Motor neuron (in vitro differentiated cells): ENCODE measurements around the gene SLC26A11. TPM values are rescaled to one million over a fixed set of nuclear protein-coding genes. Genes with fewer than 3 reads are reported as not detected.
"Not testable (repeated sequence)": the region's sequence is repeated elsewhere in the genome, so short reads cannot be mapped to it uniquely, and the experiment has no call there.

Experiments used
- ATAC-seq, 8 experiments: fragments of 200-7000 bp; cut with Tn5 transposase; replicated peaks in 6 of 8; 2 replicates each; pipeline ENCODE4 v1.8.0; 2021; ENCODE audit warnings: mild to moderate bottlenecking in 8 of 8, moderate library complexity in 8 of 8
- H3K27ac ChIP-seq, 2 donors: fragments of 250-450 bp; sonication (Bioruptor Pico); 2 replicates each; pipeline ENCODE4 v1.9.0; 2021; ENCODE audit warnings: antibody characterized with exemption in 2 of 2, mild to moderate bottlenecking in 2 of 2, moderate library complexity in 1 of 2
- H3K4me1 ChIP-seq, 2 donors: fragments of 250-450 bp; sonication (Bioruptor Pico); replicated peaks in 1 of 2; 2 replicates each; pipeline ENCODE4 v1.6.1; 2021; ENCODE audit warnings: antibody characterized with exemption in 2 of 2, mild to moderate bottlenecking in 2 of 2, moderate library complexity in 1 of 2
- H3K4me3 ChIP-seq, 5 donors: fragments of 250-450 bp; sonication (Bioruptor Pico); 2 replicates each; pipeline ENCODE4 v1.9.0; 2021; ENCODE audit warnings: antibody characterized with exemption in 5 of 5, mild to moderate bottlenecking in 5 of 5, moderate library complexity in 4 of 5
- WGBS, 10 experiments: fragments of 450-650 bp; shearing (Covaris generic); methylation state at CpG; one replicate each; pipeline ENCODE4 v1.0.0; 2022; 5-methylcytosine and 5-hydroxymethylcytosine counted together
- in situ Hi-C, 9 experiments: fragments of 400-800 bp; cut with MboI; loops; one replicate each; pipeline ENCODE4 v1.15.0; 2021; ENCODE audit warnings: low sequenced_read_pairs in 9 of 9, low pct_unique_long_range_greater_than_20kb in 2 of 9; ENCODE audit not compliant: unreplicated experiment in 9 of 9
- total RNA-seq, 8 experiments: library from RNA; unstranded; fragments of 300-600 nt; gene quantifications; 2 replicates each; pipeline versions ENCODE4 v1.2.3 to v1.2.4, GENCODE V29; 2022

The SLC26A11 gene
- total RNA-seq, 8 experiments from 2014 or later = 9.1 to 41.3 (median 18.1) TPM

DNA sequence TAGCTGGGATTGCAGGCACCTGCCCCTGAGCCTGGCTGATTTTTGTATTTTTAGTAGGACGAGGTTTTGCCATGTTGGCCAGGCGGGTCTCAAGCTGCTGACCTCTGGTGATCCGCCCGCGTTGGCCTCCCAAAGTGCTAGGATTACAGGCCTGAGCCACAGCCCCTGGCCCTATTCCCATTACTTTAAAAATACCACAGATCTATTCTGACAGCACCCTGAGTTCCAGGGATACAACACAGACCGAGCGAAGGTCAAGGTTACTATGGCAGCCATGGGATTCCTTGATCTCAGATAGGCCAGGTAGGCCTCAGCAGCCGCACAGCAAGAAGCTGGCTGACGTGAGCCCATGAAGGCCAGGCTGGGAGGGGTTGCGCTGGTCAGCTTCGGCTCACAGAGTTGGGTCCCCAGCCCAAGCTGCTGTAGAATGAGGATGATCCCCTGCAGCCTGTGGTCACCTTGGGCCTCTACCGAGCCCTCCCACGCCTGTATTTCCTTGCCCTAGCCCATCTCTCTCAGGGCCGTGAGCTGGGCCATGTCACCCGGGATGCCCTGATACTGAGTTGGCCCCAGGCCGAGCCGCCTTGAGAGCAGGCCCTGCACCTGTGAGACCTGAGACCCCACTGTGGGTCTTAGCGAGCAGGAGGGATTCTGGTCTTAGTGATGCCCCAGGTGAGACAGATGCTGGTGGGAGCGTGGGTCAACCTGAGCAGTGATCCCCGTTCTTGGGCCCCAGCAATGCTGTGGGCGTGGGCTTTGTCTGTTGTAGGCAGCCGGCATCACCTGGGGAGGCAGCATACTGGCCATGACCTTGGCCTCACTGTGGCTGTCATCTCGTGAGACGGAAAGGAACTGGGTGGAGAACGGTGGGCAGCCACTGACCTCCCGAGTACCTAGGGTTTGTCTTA lies 23.6 kb downstream of the SLC26A11 start:
- 76 to 100% (median 94%) methylated on average over 1 to 11 of the region's 26 CpGs; no CpG with 5 or more reads in 3 of the 10 experiments for whole genome bisulfite sequencing, 10 experiments
- no peak for ATAC-seq
- H3K27ac ChIP-seq = no peak overlapping the region
- H3K4me1 ChIP-seq = no peaks in the 10 kb centered on the region
- in situ Hi-C loops = no loop called here
- H3K4me3 ChIP-seq = no peak overlapping the region

DNA sequence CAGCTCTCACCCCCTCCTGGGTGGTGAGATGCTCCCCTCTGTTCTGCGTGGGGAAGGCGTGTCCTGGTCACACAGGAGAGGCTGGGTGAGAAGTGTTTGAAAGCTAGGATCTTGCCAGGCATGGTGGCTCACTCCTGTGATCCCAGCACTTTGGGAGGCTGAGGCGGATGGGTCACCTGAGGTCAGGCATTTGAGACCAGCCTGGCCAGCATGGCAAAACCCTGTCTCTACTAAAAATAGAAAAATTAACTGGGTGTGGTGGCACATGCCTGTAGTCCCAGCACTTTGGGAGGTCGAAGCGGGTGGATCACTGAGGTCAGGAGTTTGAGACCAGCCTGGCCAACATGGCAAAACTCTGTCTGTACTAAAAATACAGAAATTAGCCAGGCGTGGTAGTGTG lies 24.2 kb downstream of the SLC26A11 start:
- 50 to 94% (median 87%) methylated on average over 2 to 5 of the region's 6 CpGs; no CpG with 5 or more reads in 6 of the 10 experiments for WGBS, 10 experiments
- ATAC-seq, H3K4me1 ChIP-seq, H3K27ac ChIP-seq, in situ Hi-C loops, H3K4me3 ChIP-seq: not testable (repeated sequence)

DNA sequence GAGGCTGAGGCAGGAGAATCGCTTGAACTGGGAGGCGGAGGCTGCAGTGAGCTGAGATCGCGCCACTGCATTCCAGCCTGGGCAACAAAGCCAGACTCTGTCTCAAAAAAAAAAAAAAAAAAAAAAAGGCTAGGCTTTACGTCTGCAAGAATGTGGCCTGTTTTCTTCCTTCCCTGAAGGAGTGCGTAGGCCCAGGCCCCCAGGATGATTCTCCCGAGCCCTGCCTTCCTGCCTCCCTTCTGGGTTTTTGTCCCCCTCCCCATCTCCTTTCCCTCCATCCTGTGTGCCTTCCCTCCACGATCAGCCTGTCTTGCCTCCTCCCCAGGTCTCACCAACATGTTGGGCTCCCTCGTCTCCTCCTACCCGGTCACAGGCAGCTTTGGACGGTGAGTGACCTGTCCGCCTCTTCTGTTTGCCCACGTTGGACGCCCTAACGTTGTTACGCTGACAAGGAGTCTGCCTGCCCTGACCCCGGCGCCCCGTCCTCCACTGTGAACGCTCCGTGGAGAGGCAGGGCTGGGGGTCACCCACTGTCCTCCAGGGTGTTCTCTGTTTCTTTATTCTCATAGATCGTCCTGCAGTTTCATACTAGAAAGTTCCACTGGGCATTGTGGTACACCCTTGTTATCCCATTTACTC lies 24.8 kb downstream of the SLC26A11 start:
- Histone ChIP-seq H3K4me1 (no peaks in the 10 kb centered on the region), H3K4me3 (no peak overlapping the region), H3K27ac (no peak overlapping the region)
- in situ Hi-C loops = no loop called here
- 56 to 100% (median 83%) methylated on average over 1 to 18 of the region's 22 CpGs; no CpG with 5 or more reads in 2 of the 10 experiments for WGBS, 10 experiments
- no peak for ATAC-seq

GRCh38 chr17:80245566-80246265 lies 25.5 kb downstream of the SLC26A11 start:
- WGBS, 10 experiments = 80 to 100% (median 98%) methylated on average over 1 to 7 of the region's 27 CpGs; no CpG with 5 or more reads in 5 of the 10 experiments
- H3K4me1 ChIP-seq = no peaks in the 10 kb centered on the region
- no peak overlapping the region for H3K27ac ChIP-seq
- ATAC-seq = peak in 2 of 8 experiments; percentile 11 to 12
- no peak overlapping the region for H3K4me3 ChIP-seq
- in situ Hi-C loops = no loop called here

DNA sequence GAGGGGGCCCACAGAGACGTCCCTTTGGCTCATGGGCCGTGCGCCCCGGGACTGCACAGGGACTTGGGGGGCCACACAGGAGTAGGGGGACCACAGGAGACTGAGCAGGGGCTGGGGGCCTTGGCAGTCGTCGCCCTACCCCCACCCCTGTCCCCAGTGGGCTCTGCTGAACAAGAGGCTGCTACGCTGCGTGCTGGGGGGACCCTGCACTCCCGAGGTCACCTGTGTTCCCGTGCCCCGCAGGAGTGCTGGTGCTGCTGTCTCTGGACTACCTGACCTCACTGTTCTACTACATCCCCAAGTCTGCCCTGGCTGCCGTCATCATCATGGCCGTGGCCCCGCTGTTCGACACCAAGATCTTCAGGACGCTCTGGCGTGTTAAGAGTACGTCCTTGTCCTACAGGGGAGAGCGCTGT lies 26.0 kb downstream of the SLC26A11 start:
- Histone ChIP-seq H3K4me1 (no peaks in the 10 kb centered on the region), H3K27ac (no peak overlapping the region), H3K4me3 (no peak overlapping the region)
- ATAC-seq = peak in 2 of 8 experiments; percentile 11 to 16
- WGBS, 10 experiments = 94 to 95% methylated on average over 6 to 8 of the region's 19 CpGs; no CpG with 5 or more reads in 8 of the 10 experiments
- in situ Hi-C loops = no loop called here

DNA sequence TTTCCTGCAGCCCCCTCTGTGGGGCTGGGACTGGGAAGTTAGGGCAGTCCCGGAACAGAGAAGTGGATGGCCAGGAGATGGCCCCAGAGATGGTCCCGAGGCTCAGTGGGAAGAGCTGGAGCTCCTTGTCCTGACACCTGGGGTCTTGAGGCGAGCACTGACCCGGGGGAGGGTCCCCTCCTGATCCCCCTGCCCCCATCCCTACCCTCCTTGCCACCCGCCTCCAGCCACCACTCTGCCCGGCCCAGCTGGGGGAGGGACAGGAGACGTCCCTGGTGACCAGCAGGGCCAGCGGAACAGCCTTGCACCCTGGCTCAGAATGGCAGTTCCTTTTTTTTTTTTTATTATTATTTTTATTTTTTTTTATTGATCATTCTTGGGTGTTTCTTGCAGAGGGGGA lies 26.5 kb downstream of the SLC26A11 start:
- in situ Hi-C loops = no loop called here
- no peaks in the 10 kb centered on the region for H3K4me1 ChIP-seq
- ATAC-seq = no peak
- 86 to 100% (median 100%) methylated on average over 1 to 3 of the region's 8 CpGs; no CpG with 5 or more reads in 7 of the 10 experiments for WGBS, 10 experiments
- H3K27ac ChIP-seq = no peak overlapping the region
- no peak overlapping the region for H3K4me3 ChIP-seq

DNA sequence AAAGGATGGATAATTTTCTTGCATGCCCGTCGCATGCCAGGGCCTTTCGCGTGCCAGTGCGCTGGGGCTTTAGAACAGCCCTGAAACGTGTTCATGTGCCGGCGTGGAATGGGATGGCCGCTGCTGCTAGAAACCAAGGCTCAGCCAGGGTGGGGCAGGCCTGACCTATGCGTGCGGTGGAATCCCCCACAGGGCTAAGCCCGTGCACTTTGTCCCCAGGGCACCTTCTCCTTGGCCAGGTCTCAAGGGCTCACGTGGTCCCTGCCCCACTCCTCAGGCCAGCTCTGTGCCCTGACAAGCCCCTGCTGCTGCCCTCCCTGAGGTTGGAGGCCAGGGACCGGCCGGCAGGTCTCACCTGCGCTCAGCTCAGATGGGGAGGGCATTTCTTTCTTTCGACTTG lies 27.3 kb downstream of the SLC26A11 start:
- no peak overlapping the region for H3K27ac ChIP-seq
- H3K4me1 ChIP-seq = no peaks in the 10 kb centered on the region
- in situ Hi-C loops = no loop called here
- ATAC-seq = no peak
- no peak overlapping the region for H3K4me3 ChIP-seq
- 33 to 100% (median 81%) methylated on average over 1 to 3 of the region's 17 CpGs; no CpG with 5 or more reads in 6 of the 10 experiments for WGBS, 10 experiments

GRCh38 chr17:80248001-80248893 lies 28.0 kb downstream of the SLC26A11 start:
- H3K4me3 ChIP-seq = no peak overlapping the region
- in situ Hi-C loops = no loop called here
- WGBS, 10 experiments = 20 to 100% (median 88%) methylated on average over 1 to 8 of the region's 23 CpGs; no CpG with 5 or more reads in 6 of the 10 experiments
- peak in 2 of 8 experiments; percentile 13 to 35 for ATAC-seq
- H3K27ac ChIP-seq = no peak overlapping the region
- H3K4me1 ChIP-seq = no peaks in the 10 kb centered on the region

GRCh38 chr17:80248894-80249710 lies 28.9 kb downstream of the SLC26A11 start:
- WGBS, 10 experiments = 75 to 100% (median 98%) methylated on average over 3 to 6 of the region's 26 CpGs; no CpG with 5 or more reads in 7 of the 10 experiments
- Histone ChIP-seq H3K27ac (no peak overlapping the region), H3K4me1 (no peaks in the 10 kb centered on the region), H3K4me3 (no peak overlapping the region)
- in situ Hi-C loops = no loop called here
- ATAC-seq = peak in 2 of 8 experiments; percentile 39 to 44

- WGBS, 10 experiments = 40 to 100% (median 93%) methylated on average over 1 to 8 of the region's 11 CpGs; no CpG with 5 or more reads in 5 of the 10 experiments
- H3K27ac ChIP-seq = no peak overlapping the region
- no peak overlapping the region for H3K4me3 ChIP-seq
- ATAC-seq = no peak
- peaks cover 0 to 4% of the 10 kb centered on the region in 2 donors for H3K4me1 ChIP-seq
- in situ Hi-C loops = no loop called here
Measured at GRCh38 chr17:80251966-80252365, 31.7 kb downstream of the SLC26A11 start.

- ATAC-seq = peak in 5 of 8 experiments; percentile 42 to 59 (median 48)
- Histone ChIP-seq H3K4me3 (no peak overlapping the region), H3K4me1 (peaks cover under 1 to 4% of the 10 kb centered on the region in 2 donors), H3K27ac (no peak overlapping the region)
- in situ Hi-C loops = no loop called here
- WGBS, 10 experiments = 18 to 80% (median 57%) methylated on average over 2 to 5 of the region's 13 CpGs; no CpG with 5 or more reads in 5 of the 10 experiments
Measured at GRCh38 chr17:80252871-80253270, 32.6 kb downstream of the SLC26A11 start.
